GM23248 (cell line): ENCODE data around the gene GPR132. TPM values are rescaled to one million over a fixed set of nuclear protein-coding genes. Genes with fewer than 3 reads are reported as not detected.
A peak's percentile ranks its signal among the peaks of the same experiment; 100 is the strongest.

Source experiments
- DNase-seq: peaks from one replicate; pipeline ENCODE4 v3.0.0-alpha.2; 2015
- H2AFZ ChIP-seq: fragments of 200-600 bp; sonication (generic); 2 replicates; pipeline ENCODE4 v1.6.1; 2016; ENCODE audit warnings: antibody characterized with exemption
- H3F3A ChIP-seq: fragments of 200-600 bp; sonication (generic); 2 replicates; pipeline ENCODE4 v1.6.1; 2016; ENCODE audit warnings: mild to moderate bottlenecking, antibody characterized with exemption, mixed run types; ENCODE audit not compliant: insufficient read depth
- H3K27ac ChIP-seq: fragments of 200-600 bp; sonication (generic); 2 replicates; pipeline ENCODE4 v1.5.1; 2016; ENCODE audit warnings: mild to moderate bottlenecking
- H3K27me3 ChIP-seq: fragments of 200-600 bp; sonication (generic); replicated peaks from 2 replicates; pipeline ENCODE4 v1.6.1; 2016; ENCODE audit warnings: mild to moderate bottlenecking; ENCODE audit not compliant: insufficient read depth
- H3K36me3 ChIP-seq: fragments of 200-600 bp; sonication (generic); 2 replicates; pipeline ENCODE4 v1.6.1; 2016; ENCODE audit warnings: low read depth, mild to moderate bottlenecking
- H3K4me1 ChIP-seq: fragments of 200-600 bp; sonication (generic); 2 replicates; pipeline ENCODE4 v1.6.1; 2016; ENCODE audit warnings: mild to moderate bottlenecking; ENCODE audit not compliant: insufficient read depth
- H3K4me2 ChIP-seq: fragments of 200-600 bp; sonication (generic); one replicate; pipeline ENCODE4 v1.6.1; 2016; ENCODE audit warnings: mild to moderate bottlenecking; ENCODE audit not compliant: unreplicated experiment
- H3K4me3 ChIP-seq: fragments of 200-600 bp; sonication (generic); 2 replicates; pipeline ENCODE4 v1.5.1; 2016; ENCODE audit warnings: mild to moderate bottlenecking
- H3K79me2 ChIP-seq: fragments of 200-600 bp; sonication (generic); 2 replicates; pipeline ENCODE4 v1.6.1; 2016; ENCODE audit warnings: mild to moderate bottlenecking; ENCODE audit not compliant: insufficient read depth
- H3K9ac ChIP-seq: fragments of 200-600 bp; sonication (generic); 2 replicates; pipeline ENCODE4 v1.6.1; 2016; ENCODE audit warnings: mild to moderate bottlenecking
- H3K9me2 ChIP-seq: fragments of 200-600 bp; sonication (generic); 2 replicates; pipeline ENCODE4 v1.6.1; 2016; ENCODE audit warnings: mixed run types, mild to moderate bottlenecking, moderate library complexity; ENCODE audit not compliant: insufficient read depth
- H3K9me3 ChIP-seq: fragments of 200-600 bp; sonication (generic); one replicate; pipeline ENCODE4 v1.6.1; 2017; ENCODE audit warnings: low read depth
- H4K20me1 ChIP-seq: fragments of 200-600 bp; sonication (generic); 2 replicates; pipeline ENCODE4 v1.6.0; 2016; ENCODE audit not compliant: insufficient read depth
- EZH2 ChIP-seq: fragments of 200-600 bp; sonication (generic); IDR thresholded peaks from 2 replicates; pipeline ENCODE4 v1.6.1; 2018; ENCODE audit warnings: antibody characterized with exemption, mild to moderate bottlenecking; ENCODE audit not compliant: insufficient read depth, poor library complexity, severe bottlenecking
- EZH2phosphoT487 ChIP-seq: fragments of 200-600 bp; sonication (generic); IDR thresholded peaks from 2 replicates; pipeline ENCODE4 v1.6.1; 2018; ENCODE audit warnings: antibody characterized with exemption, moderate library complexity, mild to moderate bottlenecking, low read depth; ENCODE audit not compliant: insufficient read depth
- WGBS, 2 experiments: methylation state at CpG; one replicate each; pipeline ENCODE4 v1.1.6; 2015 to 2017; ENCODE audit warnings: low lambda C conversion rate in 2 of 2, low coverage in 1 of 2; ENCODE audit errors: missing lambda C conversion rate in 2 of 2; 5-methylcytosine and 5-hydroxymethylcytosine counted together
- in situ Hi-C: fragments of 300-500 bp; cut with MboI; formaldehyde crosslinking; loops from 2 replicates; pipeline ENCODE4 v1.15.0; 2020
- polyA plus RNA-seq: library from polyadenylated mRNA; unstranded; fragments of >200 nt; fragmentation: Nextera tagmentation; extraction: Ambion mirVana; gene quantifications from 2 replicates; pipeline ENCODE4 v1.2.1, GENCODE V29; 2016
- total RNA-seq: library from RNA; depleted of rRNA; stranded (reverse); fragments of >200 nt; shearing (Covaris generic); gene quantifications from 2 replicates; pipeline ENCODE4 v1.2.3, GENCODE V29; 2014

The GPR132 gene
- total and polyA plus RNA-seq, 2 experiments from 2014 or later = not detected

DNA sequence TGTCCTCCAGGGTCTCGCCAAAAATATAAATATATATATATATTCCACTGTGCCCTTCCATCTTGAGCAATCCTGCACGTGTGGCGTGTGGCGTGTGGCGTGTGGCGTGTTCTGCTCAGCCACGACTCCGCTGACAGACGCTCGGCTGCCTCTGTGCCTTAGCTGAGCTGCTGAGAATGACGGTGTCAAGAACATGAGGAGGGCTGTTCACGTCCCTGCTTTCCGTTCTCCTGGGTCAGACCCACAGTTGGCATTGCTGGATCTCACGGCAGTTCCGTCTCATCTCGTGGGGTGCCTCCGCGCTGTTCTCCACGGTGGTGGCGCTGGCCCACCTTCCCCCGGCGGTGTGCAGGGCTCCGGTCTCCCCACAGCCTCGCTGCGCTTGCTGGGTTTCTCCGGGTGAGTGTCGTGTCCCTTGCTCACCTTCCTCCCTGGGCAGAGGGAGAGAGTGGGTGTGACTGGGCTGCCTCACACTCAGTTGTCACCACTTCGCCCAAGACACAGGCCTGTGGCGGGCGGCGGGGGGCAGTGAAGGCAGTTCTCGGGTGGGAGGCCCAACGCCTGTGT, 9.4 kb downstream of the GPR132 start:
- WGBS, 2 experiments = 74 to 76% methylated on average over 33 of the region's 33 CpGs
- in situ Hi-C loops = no loop called here
- Histone ChIP-seq H4K20me1 (no peaks in the 10 kb centered on the region), H3K4me3 (no peak overlapping the region), H3K9ac (no peak overlapping the region), H3K27me3 (no peaks in the 10 kb centered on the region), H3K9me2 (no peaks in the 10 kb centered on the region), H3K9me3 (no peaks in the 10 kb centered on the region), H3K36me3 (no peaks in the 10 kb centered on the region), H3F3A (no peaks in the 10 kb centered on the region), H2AFZ (no peak overlapping the region), H3K4me1 (no peaks in the 10 kb centered on the region), H3K79me2 (no peaks in the 10 kb centered on the region), H3K4me2 (no peak overlapping the region), H3K27ac (no peak overlapping the region)
- no peak for DNase-seq
- TF ChIP-seq EZH2phosphoT487 (no peak), EZH2 (no peak)

GRCh38 chr14:105055334-105055733, 9.9 kb downstream of the GPR132 start:
- no peaks in the 10 kb centered on the region for H3K4me1 ChIP-seq
- H3K9me2 ChIP-seq = no peaks in the 10 kb centered on the region
- no peaks in the 10 kb centered on the region for H3K9me3 ChIP-seq
- no peaks in the 10 kb centered on the region for H4K20me1 ChIP-seq
- TF ChIP-seq EZH2phosphoT487 (no peak), EZH2 (no peak)
- no peaks in the 10 kb centered on the region for H3F3A ChIP-seq
- DNase-seq = no peak
- 72 to 74% methylated on average over 15 of the region's 15 CpGs for WGBS, 2 experiments
- no peak overlapping the region for H3K4me3 ChIP-seq
- no peaks in the 10 kb centered on the region for H3K79me2 ChIP-seq
- no peaks in the 10 kb centered on the region for H3K36me3 ChIP-seq
- no peak overlapping the region for H3K9ac ChIP-seq
- no peak overlapping the region for H3K4me2 ChIP-seq
- no peaks in the 10 kb centered on the region for H3K27me3 ChIP-seq
- no peak overlapping the region for H2AFZ ChIP-seq
- in situ Hi-C loops = no loop called here
- H3K27ac ChIP-seq = no peak overlapping the region

DNA sequence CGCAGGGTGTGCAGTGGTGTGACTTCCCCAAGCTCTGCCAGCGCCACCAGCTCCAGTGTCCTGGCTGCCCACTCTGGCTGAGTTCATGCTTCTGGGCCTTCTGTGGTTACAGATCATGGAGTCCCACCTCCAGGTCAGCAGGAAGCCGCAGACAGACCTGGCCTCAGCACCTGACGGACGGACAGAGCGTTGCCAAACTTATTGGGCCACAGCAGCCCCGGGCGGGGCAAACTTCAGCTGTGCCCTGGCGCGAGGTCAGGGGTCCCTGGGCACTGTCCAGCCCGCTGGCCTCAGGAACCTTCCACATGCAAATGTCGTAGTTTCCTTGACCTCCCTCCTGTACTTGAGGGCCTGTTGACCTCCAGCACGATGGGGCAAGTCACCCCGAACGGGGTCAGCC, 11.2 kb downstream of the GPR132 start:
- Histone ChIP-seq H2AFZ (no peak overlapping the region), H3K4me2 (no peak overlapping the region), H3K4me1 (no peaks in the 10 kb centered on the region), H3K27ac (no peak overlapping the region), H3K36me3 (no peaks in the 10 kb centered on the region), H3F3A (no peaks in the 10 kb centered on the region), H4K20me1 (no peaks in the 10 kb centered on the region), H3K9ac (no peak overlapping the region), H3K9me2 (no peaks in the 10 kb centered on the region), H3K79me2 (no peaks in the 10 kb centered on the region), H3K4me3 (no peak overlapping the region), H3K27me3 (no peaks in the 10 kb centered on the region), H3K9me3 (no peaks in the 10 kb centered on the region)
- no peak for TF ChIP-seq EZH2phosphoT487
- TF ChIP-seq EZH2 = no peak
- in situ Hi-C loops = no loop called here
- WGBS, 2 experiments = 87 to 89% methylated on average over 15 of the region's 15 CpGs
- no peak for DNase-seq

- H3K9me3 ChIP-seq = no peaks in the 10 kb centered on the region
- H3K79me2 ChIP-seq = no peaks in the 10 kb centered on the region
- in situ Hi-C loops = no loop called here
- H3K27me3 ChIP-seq = no peaks in the 10 kb centered on the region
- H3K9ac ChIP-seq = no peak overlapping the region
- no peaks in the 10 kb centered on the region for H3K4me1 ChIP-seq
- DNase-seq = no peak
- no peak overlapping the region for H3K27ac ChIP-seq
- H4K20me1 ChIP-seq = no peaks in the 10 kb centered on the region
- H3K4me2 ChIP-seq = no peak overlapping the region
- H3K36me3 ChIP-seq = no peaks in the 10 kb centered on the region
- no peak overlapping the region for H3K4me3 ChIP-seq
- TF ChIP-seq EZH2phosphoT487 (no peak), EZH2 (no peak)
- no peak overlapping the region for H2AFZ ChIP-seq
- H3F3A ChIP-seq = no peaks in the 10 kb centered on the region
- H3K9me2 ChIP-seq = no peaks in the 10 kb centered on the region
- 66 to 68% methylated on average over 6 of the region's 6 CpGs for WGBS, 2 experiments
Observed at GRCh38 chr14:105053421-105053820, 11.8 kb downstream of the GPR132 start.

GRCh38 chr14:105052110-105052458, 13.1 kb downstream of the GPR132 start:
- Histone ChIP-seq H3K9me3 (no peaks in the 10 kb centered on the region), H3F3A (no peaks in the 10 kb centered on the region), H3K4me1 (no peaks in the 10 kb centered on the region), H3K4me2 (no peak overlapping the region), H3K4me3 (no peak overlapping the region), H3K27me3 (no peaks in the 10 kb centered on the region), H4K20me1 (no peaks in the 10 kb centered on the region), H3K79me2 (no peaks in the 10 kb centered on the region), H3K9me2 (no peaks in the 10 kb centered on the region), H3K9ac (no peak overlapping the region), H3K36me3 (no peaks in the 10 kb centered on the region), H3K27ac (no peak overlapping the region), H2AFZ (no peak overlapping the region)
- WGBS, 2 experiments = 65 to 72% methylated on average over 4 of the region's 4 CpGs
- in situ Hi-C loops = no loop called here
- no peak for TF ChIP-seq EZH2
- TF ChIP-seq EZH2phosphoT487 = no peak
- peak; percentile 43 for DNase-seq
